DND-41 (cell line): ENCODE results near the gene MLLT1.

Experiments used
- EZH2 ChIP-seq: IDR thresholded peaks from 3 replicates; pipeline ENCODE4 v1.6.1; 2012; ENCODE audit warnings: borderline replicate concordance, low read depth, mild to moderate bottlenecking, moderate library complexity, low read length, inconsistent platforms; ENCODE audit not compliant: severe bottlenecking
- TF ChIP-seq, protein P1 (sequence below): IDR thresholded peaks from 2 replicates; pipeline ENCODE4 v1.5.1; 2012; ENCODE audit warnings: borderline replicate concordance, low read length, moderate library complexity, mild to moderate bottlenecking; ENCODE audit not compliant: poor library complexity, severe bottlenecking; ENCODE audit errors: extremely low read depth

DNA sequence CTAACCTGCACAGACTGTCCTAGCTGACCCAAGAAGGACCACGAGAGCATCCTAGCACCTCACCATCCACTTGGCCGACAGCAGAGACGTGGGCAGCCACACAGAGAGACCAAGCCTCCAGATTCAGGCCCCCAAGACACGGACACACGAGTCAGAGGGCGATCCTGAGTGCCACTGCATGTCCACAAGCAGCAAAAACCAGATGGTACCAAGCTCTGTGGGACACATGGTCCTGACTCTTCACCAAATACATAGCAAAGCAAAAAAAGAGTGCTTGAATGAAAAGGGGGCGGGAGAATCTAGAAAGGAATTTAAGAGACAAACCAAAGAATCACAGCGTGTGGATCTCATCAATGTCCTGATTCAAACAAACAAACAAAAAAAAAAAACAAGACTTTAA lies 45.2 kb downstream of the MLLT1 start:
- TF ChIP-seq, protein P1, sequence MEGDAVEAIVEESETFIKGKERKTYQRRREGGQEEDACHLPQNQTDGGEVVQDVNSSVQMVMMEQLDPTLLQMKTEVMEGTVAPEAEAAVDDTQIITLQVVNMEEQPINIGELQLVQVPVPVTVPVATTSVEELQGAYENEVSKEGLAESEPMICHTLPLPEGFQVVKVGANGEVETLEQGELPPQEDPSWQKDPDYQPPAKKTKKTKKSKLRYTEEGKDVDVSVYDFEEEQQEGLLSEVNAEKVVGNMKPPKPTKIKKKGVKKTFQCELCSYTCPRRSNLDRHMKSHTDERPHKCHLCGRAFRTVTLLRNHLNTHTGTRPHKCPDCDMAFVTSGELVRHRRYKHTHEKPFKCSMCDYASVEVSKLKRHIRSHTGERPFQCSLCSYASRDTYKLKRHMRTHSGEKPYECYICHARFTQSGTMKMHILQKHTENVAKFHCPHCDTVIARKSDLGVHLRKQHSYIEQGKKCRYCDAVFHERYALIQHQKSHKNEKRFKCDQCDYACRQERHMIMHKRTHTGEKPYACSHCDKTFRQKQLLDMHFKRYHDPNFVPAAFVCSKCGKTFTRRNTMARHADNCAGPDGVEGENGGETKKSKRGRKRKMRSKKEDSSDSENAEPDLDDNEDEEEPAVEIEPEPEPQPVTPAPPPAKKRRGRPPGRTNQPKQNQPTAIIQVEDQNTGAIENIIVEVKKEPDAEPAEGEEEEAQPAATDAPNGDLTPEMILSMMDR, result no peak
- no peak for TF ChIP-seq EZH2
